ENCODE data around the gene DNAJB1.

DNAJB1 gene

DNA sequence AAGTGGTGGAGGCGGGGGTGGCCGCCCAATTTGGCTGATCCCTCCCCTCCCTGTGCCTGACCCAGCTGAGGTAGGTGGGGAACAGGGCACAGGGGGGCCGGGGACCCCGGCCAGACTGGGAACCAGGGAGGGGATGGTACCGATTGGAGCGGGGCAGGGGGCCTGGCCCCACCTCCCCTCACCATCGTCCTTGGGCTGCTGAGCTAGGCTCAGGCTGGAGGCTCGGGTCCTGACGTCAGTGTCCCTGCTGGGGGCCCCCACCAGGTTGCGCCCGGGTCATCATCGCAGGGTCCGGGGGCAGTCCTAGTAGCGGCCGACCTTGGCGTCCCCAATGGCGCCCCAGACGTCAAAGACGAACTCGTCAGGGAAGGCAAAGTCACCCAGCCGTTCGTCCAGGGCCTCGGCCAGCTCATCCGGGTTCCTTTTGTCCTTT lies 40.1 kb downstream of the DNAJB1 start:
- no peak overlapping the region for H3K4me3 ChIP-seq (ENCODE audit: low read length)
- H3K36me3 ChIP-seq (ENCODE audit: control insufficient read depth, low read length), result no peaks in the 10 kb centered on the region
- peaks cover 22% of the 10 kb centered on the region for H3K4me1 ChIP-seq (ENCODE audit: control insufficient read depth, low read length)
- no peak overlapping the region for H3K4me2 ChIP-seq (ENCODE audit: low read length)
- H3K27ac ChIP-seq (ENCODE audit: low read depth, low read length), result no peak overlapping the region
- TF ChIP-seq, protein P1, sequence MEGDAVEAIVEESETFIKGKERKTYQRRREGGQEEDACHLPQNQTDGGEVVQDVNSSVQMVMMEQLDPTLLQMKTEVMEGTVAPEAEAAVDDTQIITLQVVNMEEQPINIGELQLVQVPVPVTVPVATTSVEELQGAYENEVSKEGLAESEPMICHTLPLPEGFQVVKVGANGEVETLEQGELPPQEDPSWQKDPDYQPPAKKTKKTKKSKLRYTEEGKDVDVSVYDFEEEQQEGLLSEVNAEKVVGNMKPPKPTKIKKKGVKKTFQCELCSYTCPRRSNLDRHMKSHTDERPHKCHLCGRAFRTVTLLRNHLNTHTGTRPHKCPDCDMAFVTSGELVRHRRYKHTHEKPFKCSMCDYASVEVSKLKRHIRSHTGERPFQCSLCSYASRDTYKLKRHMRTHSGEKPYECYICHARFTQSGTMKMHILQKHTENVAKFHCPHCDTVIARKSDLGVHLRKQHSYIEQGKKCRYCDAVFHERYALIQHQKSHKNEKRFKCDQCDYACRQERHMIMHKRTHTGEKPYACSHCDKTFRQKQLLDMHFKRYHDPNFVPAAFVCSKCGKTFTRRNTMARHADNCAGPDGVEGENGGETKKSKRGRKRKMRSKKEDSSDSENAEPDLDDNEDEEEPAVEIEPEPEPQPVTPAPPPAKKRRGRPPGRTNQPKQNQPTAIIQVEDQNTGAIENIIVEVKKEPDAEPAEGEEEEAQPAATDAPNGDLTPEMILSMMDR (IDR thresholded peaks at IDR 0.05; ENCODE audit: low read depth, low read length, poor library complexity, severe bottlenecking), result no peak
- no peak for TF ChIP-seq EZH2phosphoT487 (IDR thresholded peaks at IDR 0.05; ENCODE audit: borderline replicate concordance, low read length)
- no peaks in the 10 kb centered on the region for H3K79me2 ChIP-seq (ENCODE audit: control insufficient read depth, low read length)
- H3F3A ChIP-seq (ENCODE audit: control insufficient read depth, insufficient read depth), result no peaks in the 10 kb centered on the region
- H3K9me3 ChIP-seq (ENCODE audit: control insufficient read depth, insufficient read depth, low read length), result no peaks in the 10 kb centered on the region
- peaks cover 8% of the 10 kb centered on the region; the same call in 1 of the 2 replicates for H3K27me3 ChIP-seq (ENCODE audit: control insufficient read depth, low read length)
- no peaks in the 10 kb centered on the region; the same call in 1 of the 2 replicates for H4K20me1 ChIP-seq (ENCODE audit: control insufficient read depth, insufficient read depth, low read depth, low read length)
- H3K9me2 ChIP-seq (replicated peaks; ENCODE audit: control insufficient read depth, low read length), result no peaks in the 10 kb centered on the region

DNA sequence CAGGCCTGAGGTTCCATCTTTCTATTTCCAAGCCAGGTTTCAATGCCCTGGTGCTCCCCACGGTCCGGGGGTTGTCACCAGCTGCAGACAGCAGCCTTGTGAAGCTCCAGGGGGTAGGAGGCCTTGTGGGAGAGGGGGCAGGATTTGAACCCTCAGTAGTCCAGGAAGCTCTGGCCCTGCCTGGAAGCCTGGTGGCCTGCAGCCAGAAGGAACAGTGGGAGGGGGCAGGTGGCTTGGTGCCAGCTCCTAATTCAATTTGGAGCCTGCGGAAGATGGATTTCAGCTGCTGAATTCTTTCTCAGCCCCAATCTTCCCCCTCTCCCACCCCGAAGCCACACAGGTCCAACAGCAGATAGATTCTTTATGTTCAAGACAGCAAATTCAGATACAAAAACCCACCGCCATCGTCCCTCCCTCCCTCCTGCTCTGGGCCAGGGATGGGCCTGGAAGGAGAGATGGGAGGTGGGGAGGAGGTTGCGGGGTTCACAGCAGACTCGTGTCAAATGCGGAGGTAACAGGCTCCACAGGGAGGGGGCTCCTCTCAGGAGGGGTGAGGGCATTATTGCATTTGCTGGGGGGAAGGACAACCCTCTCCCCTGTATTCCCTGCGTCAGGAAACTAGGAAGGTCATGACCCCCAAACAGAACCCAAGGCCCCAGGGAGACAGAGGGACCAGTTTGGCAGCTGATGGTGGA lies 40.6 kb downstream of the DNAJB1 start:
- Histone ChIP-seq H3K36me3 (ENCODE audit: control insufficient read depth, low read length) (no peaks in the 10 kb centered on the region), H4K20me1 (ENCODE audit: control insufficient read depth, insufficient read depth, low read depth, low read length) (no peaks in the 10 kb centered on the region; the same call in 1 of the 2 replicates), H3K27ac (ENCODE audit: low read depth, low read length) (no peak overlapping the region), H3F3A (ENCODE audit: control insufficient read depth, insufficient read depth) (no peaks in the 10 kb centered on the region), H3K9me3 (ENCODE audit: control insufficient read depth, insufficient read depth, low read length) (no peaks in the 10 kb centered on the region), H3K4me3 (ENCODE audit: low read length) (no peak overlapping the region), H3K4me1 (ENCODE audit: control insufficient read depth, low read length) (peaks cover 25% of the 10 kb centered on the region), H3K27me3 (ENCODE audit: control insufficient read depth, low read length) (peaks cover 8% of the 10 kb centered on the region; the same call in 1 of the 2 replicates), H3K4me2 (ENCODE audit: low read length) (no peak overlapping the region), H3K9me2 (replicated peaks; ENCODE audit: control insufficient read depth, low read length) (no peaks in the 10 kb centered on the region), H3K79me2 (ENCODE audit: control insufficient read depth, low read length) (no peaks in the 10 kb centered on the region)
- no peak for TF ChIP-seq EZH2phosphoT487 (IDR thresholded peaks at IDR 0.05; ENCODE audit: borderline replicate concordance, low read length)
- TF ChIP-seq, protein P1 (IDR thresholded peaks at IDR 0.05; ENCODE audit: low read depth, low read length, poor library complexity, severe bottlenecking), result no peak

DNA sequence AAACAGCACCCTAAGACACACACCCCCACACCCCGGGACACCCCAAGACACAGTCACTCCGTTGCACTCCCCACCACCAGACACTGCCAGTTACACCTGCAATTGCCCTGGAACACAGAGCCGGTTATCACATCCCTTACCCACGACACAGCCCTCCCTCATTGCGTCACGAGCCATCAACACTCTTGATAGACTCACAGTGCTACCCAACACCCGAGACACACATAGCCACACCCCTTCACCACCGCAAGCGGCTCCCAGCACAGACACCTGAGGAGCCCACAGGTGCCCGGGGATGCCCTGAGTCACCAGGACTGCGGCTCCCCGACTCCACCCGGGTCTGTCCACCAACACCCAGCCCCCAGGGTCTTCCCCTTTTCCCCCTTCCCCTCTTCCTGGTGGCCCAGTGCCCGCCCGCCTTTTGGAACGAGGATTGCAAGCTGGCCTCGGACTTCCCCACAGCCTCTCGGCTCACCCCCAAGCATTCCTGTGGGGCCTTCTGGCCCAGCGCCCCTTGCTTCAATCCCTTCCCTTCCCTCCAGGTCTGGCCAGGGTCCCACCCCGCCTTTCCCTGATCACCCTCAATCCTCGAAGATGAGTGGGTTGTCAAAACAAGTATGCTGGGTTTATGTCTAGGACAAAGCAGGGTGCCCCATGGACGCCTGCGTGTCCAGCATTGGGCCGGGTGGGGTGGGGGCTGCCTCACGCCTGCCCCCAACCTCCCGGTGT lies 41.4 kb downstream of the DNAJB1 start:
- Histone ChIP-seq H3K4me1 (ENCODE audit: control insufficient read depth, low read length) (peaks cover 29% of the 10 kb centered on the region), H3K9me2 (replicated peaks; ENCODE audit: control insufficient read depth, low read length) (no peaks in the 10 kb centered on the region), H4K20me1 (ENCODE audit: control insufficient read depth, insufficient read depth, low read depth, low read length) (no peaks in the 10 kb centered on the region; the same call in 1 of the 2 replicates), H3K36me3 (ENCODE audit: control insufficient read depth, low read length) (no peaks in the 10 kb centered on the region; the same call in 1 of the 2 replicates), H3K27ac (ENCODE audit: low read depth, low read length) (no peak overlapping the region), H3K79me2 (ENCODE audit: control insufficient read depth, low read length) (no peaks in the 10 kb centered on the region), H3K27me3 (ENCODE audit: control insufficient read depth, low read length) (peaks cover 8% of the 10 kb centered on the region; the same call in 1 of the 2 replicates), H3K4me2 (ENCODE audit: low read length) (no peak overlapping the region), H3K4me3 (ENCODE audit: low read length) (no peak overlapping the region), H3K9me3 (ENCODE audit: control insufficient read depth, insufficient read depth, low read length) (no peaks in the 10 kb centered on the region), H3F3A (ENCODE audit: control insufficient read depth, insufficient read depth) (no peaks in the 10 kb centered on the region)
- TF ChIP-seq EZH2phosphoT487 (IDR thresholded peaks at IDR 0.05; ENCODE audit: borderline replicate concordance, low read length), result no peak
- TF ChIP-seq, protein P1 (IDR thresholded peaks at IDR 0.05; ENCODE audit: low read depth, low read length, poor library complexity, severe bottlenecking), result no peak

All from DOHH2 (cell line).